ENCODE measurements around the gene MBNL1. TPM values are rescaled to one million over a fixed set of nuclear protein-coding genes. Genes with fewer than 3 reads are reported as not detected.
A peak's percentile ranks its signal among the peaks of the same experiment; 100 is the strongest.

The MBNL1 gene
- total RNA-seq, 4 donors from 2014 or later = 353 to 653 (median 495) TPM

DNA sequence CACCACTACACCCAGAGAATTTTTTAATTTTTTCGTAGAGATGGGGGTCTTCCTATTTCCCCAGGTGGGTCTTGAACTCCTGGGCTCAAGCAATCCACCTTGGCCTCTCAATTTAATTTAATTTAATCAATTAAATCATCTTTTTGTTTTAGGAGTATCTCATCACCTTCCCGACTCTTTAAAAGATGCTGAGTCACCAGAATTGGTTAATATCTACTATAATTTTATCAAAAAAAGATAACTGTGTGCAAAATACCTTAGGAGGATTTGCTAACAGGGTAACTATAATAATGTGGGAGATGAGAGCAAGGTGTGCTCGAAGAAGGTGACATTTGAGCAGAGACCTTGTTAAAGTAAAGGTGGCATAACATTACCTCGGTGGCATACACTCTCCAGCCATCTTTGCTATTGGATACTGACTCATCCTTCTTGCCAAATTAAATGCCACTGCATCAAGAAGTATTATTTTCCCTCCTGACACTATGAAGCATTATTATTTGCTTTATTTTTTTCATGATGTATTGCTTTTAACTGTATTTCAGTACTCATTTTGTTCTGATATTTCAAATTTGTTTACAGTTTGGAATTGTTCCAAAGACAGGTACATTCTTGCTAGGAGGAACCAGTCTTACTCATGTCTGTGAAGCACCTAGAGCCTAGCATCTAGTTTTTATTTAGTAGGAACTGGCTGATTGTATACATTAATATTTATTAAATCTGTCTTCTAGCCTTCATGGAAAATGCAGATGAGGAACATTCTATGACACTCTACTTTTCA is 200.7 kb downstream of the MBNL1 start:
- Histone ChIP-seq H3K4me1 (peaks cover 0 to 23% (median 0%) of the 10 kb centered on the region in 4 donors), H3K27me3 (no peaks in the 10 kb centered on the region), H3K27ac (no peak overlapping the region), H3K4me3 (no peak overlapping the region), H3K9me3 (no peaks in the 10 kb centered on the region), H3K36me3 (no peaks in the 10 kb centered on the region)
- 92% methylated on average over 4 of the region's 4 CpGs for WGBS, 2 donors
- no peak for DNase-seq (ENCODE audit: low spot score in 2 of 2)
- TF ChIP-seq, protein P1, sequence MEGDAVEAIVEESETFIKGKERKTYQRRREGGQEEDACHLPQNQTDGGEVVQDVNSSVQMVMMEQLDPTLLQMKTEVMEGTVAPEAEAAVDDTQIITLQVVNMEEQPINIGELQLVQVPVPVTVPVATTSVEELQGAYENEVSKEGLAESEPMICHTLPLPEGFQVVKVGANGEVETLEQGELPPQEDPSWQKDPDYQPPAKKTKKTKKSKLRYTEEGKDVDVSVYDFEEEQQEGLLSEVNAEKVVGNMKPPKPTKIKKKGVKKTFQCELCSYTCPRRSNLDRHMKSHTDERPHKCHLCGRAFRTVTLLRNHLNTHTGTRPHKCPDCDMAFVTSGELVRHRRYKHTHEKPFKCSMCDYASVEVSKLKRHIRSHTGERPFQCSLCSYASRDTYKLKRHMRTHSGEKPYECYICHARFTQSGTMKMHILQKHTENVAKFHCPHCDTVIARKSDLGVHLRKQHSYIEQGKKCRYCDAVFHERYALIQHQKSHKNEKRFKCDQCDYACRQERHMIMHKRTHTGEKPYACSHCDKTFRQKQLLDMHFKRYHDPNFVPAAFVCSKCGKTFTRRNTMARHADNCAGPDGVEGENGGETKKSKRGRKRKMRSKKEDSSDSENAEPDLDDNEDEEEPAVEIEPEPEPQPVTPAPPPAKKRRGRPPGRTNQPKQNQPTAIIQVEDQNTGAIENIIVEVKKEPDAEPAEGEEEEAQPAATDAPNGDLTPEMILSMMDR (IDR thresholded peaks at IDR 0.05) = no peak
- TF ChIP-seq POLR2A (IDR thresholded peaks at IDR 0.05) (no peak), EP300 (IDR thresholded peaks at IDR 0.05) (no peak)

DNA sequence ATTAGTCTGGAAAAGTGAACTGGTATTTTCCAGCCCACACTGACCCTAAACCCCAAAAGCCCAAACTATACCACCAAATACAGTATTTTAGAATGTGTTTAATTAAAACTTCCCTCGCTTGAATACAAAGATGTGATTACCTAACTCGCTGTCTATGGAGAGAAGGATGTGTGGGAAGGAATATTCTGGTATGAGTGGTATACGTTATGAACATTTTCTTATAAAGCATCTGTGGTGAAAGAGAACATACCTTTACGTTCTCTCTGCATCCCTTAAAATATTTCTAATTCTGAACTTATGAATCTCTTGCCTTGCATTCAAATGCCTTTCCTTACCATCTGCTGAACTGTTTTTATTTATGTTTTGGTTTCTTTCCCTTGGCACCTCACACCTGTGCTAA is 201.4 kb downstream of the MBNL1 start:
- Histone ChIP-seq H3K4me1 (peaks cover 0 to 18% (median 0%) of the 10 kb centered on the region in 4 donors), H3K27me3 (no peaks in the 10 kb centered on the region), H3K27ac (no peak overlapping the region), H3K4me3 (no peak overlapping the region), H3K9me3 (no peaks in the 10 kb centered on the region), H3K36me3 (no peaks in the 10 kb centered on the region)
- WGBS, 2 donors = 85 to 88% methylated on average over 4 of the region's 4 CpGs
- DNase-seq (ENCODE audit: low spot score in 2 of 2) = no peak
- TF ChIP-seq, protein P1 (IDR thresholded peaks at IDR 0.05) = no peak
- TF ChIP-seq EP300 (IDR thresholded peaks at IDR 0.05) = no peak
- no peak for TF ChIP-seq POLR2A (IDR thresholded peaks at IDR 0.05)

DNA sequence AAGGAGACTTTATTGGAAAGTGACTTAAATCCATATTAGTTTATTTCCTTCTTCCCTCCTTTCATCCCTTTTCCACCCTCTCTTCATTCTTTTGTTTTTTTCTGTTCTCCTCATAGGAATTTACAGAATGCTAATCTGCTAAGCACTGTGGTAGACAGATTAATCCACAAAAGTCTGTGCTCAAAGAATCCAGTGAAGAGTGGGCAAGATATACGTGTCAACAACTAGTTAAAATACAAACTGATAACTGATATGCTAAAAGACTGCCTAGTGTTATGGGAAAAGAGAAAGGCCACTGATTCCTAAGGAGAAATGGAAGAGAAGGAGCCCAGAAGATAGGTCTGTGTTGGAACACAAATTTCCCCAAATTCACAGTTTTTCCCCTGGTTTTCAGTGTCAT is 202.2 kb downstream of the MBNL1 start:
- TF ChIP-seq EP300 (IDR thresholded peaks at IDR 0.05) = no peak
- TF ChIP-seq, protein P1 (IDR thresholded peaks at IDR 0.05) = no peak
- peaks cover 0 to 7% (median 3%) of the 10 kb centered on the region in 4 donors for H3K9me3 ChIP-seq
- H3K4me1 ChIP-seq = peaks cover 0 to 10% (median 0%) of the 10 kb centered on the region in 4 donors
- no peak overlapping the region for H3K27ac ChIP-seq
- H3K4me3 ChIP-seq = no peak overlapping the region
- DNase-seq (ENCODE audit: low spot score in 2 of 2) = no peak
- H3K36me3 ChIP-seq = peaks cover 0 to 6% (median 0%) of the 10 kb centered on the region in 3 donors
- H3K27me3 ChIP-seq = no peaks in the 10 kb centered on the region
- WGBS, 2 donors = 65 to 79% methylated on average over 1 of the region's 1 CpG

DNA sequence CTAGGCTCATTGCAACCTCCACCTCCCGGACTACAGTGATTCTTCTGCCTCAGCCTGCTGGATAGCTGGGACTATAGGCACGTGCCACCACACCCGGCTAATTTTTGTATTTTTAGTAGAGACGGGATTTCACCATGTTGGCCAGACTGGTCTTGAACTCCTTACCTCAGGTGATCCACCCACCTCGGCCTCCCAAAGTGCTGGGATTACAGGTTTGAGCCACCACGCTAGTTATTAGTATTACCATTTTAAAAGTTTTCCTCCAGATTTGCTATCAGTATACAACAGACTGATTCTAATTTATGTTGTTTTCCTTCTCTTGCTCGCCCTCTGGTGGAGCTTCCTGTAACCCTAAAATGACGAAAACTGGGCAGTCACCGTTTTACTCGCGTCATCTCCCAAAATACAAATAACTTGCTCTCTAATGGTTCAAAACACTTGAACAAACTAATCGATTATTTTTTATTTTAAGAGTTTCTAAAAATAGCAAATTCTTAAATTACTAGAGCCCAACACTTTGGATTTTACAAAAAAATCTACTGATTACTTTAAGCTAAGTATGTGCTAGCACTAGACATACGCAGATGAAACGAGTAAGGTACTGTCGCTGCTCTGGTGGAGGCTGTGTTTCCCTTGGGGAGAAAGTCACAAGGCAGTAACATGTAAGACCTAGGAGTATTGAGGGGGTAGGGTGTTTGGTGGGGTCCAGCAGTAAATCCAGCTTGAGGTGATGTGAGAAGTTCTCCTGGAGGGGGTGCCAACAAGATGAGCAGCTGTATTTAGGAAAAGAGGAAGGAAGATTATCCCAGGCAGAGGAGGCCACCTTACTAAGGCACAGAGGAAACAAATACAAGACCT is 203.3 kb downstream of the MBNL1 start:
- Histone ChIP-seq H3K36me3 (peaks cover 0 to 6% (median 0%) of the 10 kb centered on the region in 3 donors), H3K27ac (peak overlapping the region in 1 of 4 donors; percentile 73), H3K4me3 (peak overlapping the region in 3 of 4 donors; percentile 14 to 36 (median 26)), H3K4me1 (no peaks in the 10 kb centered on the region), H3K9me3 (peaks cover 0 to 8% (median 3%) of the 10 kb centered on the region in 4 donors), H3K27me3 (no peaks in the 10 kb centered on the region)
- TF ChIP-seq EP300 (IDR thresholded peaks at IDR 0.05) = no peak
- TF ChIP-seq, protein P1 (IDR thresholded peaks at IDR 0.05) = peak; percentile 54 to 77 (median 66)
- peak; percentile 64 to 93 for DNase-seq (ENCODE audit: low spot score in 2 of 2)
- WGBS, 2 donors = 33 to 35% methylated on average over 15 of the region's 15 CpGs

DNA sequence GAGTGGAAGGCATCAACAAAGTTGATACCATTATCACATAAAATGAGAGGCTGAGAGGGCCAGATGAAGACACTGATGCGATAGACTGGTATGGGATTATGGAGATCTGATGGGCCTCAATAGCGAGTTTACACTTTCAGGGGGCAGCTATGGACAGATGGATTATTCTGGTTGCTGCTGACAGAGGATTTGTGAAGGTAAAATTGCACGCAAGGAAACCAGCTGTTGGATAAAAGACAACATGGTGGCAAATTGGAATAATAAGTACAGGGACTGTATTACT is 203.9 kb downstream of the MBNL1 start:
- peaks cover 0 to 8% (median 3%) of the 10 kb centered on the region in 4 donors for H3K9me3 ChIP-seq
- H3K4me1 ChIP-seq = no peaks in the 10 kb centered on the region
- WGBS, 2 donors = 93 to 98% methylated on average over 3 of the region's 3 CpGs
- H3K4me3 ChIP-seq = no peak overlapping the region
- TF ChIP-seq POLR2A (IDR thresholded peaks at IDR 0.05) (no peak), EP300 (IDR thresholded peaks at IDR 0.05) (no peak)
- TF ChIP-seq, protein P1 (IDR thresholded peaks at IDR 0.05) = no peak
- H3K27me3 ChIP-seq = no peaks in the 10 kb centered on the region
- H3K27ac ChIP-seq = peak overlapping the region in 1 of 4 donors; percentile 73
- DNase-seq (ENCODE audit: low spot score in 2 of 2) = no peak
- H3K36me3 ChIP-seq = peaks cover 0 to 6% (median 0%) of the 10 kb centered on the region in 3 donors

Data from tibial nerve (tissue), 4 donors.